T-cell (primary cell): ENCODE results near the gene AKT2. TPM values are rescaled to one million over a fixed set of nuclear protein-coding genes. Genes with fewer than 3 reads are reported as not detected.

Source experiments
- ATAC-seq, 4 experiments: fragments of 200-7000 bp in 3 of 4; fragments of 150-1000 bp in 1 of 4; cut with Tn5 transposase; replicated peaks in 1 of 4; 1 replicate in 3 of 4; 2 replicates in 1 of 4; pipeline ENCODE4 v1.10.0; 2021; ENCODE audit warnings: moderate library complexity in 3 of 4, mild to moderate bottlenecking in 2 of 4, moderate number of reproducible peaks in 1 of 4
- CTCF ChIA-PET, 2 donors: fragments of 300-600 bp; sonication (Branson Sonifier 250); formaldehyde crosslinking; loops; one replicate each; lab custom pipeline; 2022; ENCODE audit warnings: antibody characterized with exemption in 2 of 2; lab: Charles Lee
- POLR2A ChIA-PET, 2 donors: fragments of 300-600 bp; sonication (Branson Sonifier 250); formaldehyde crosslinking; loops; one replicate each; lab custom pipeline; 2022; ENCODE audit warnings: antibody characterized with exemption in 2 of 2; lab: Charles Lee
- DNase-seq, 35 experiments: peaks; one replicate each; pipeline versions ENCODE4 v3.0.0 to v3.0.0-alpha.2; 2013 to 2023
- H3K27ac ChIP-seq: one replicate; pipeline ENCODE4 v1.5.1; 2013; ENCODE audit warnings: low read length
- H3K27me3 ChIP-seq, 2 experiments: replicated peaks in 1 of 2; 1 replicate in 1 of 2; 2 replicates in 1 of 2; pipeline versions ENCODE4 v1.6.1 to v1.7.0; 2013; ENCODE audit warnings: low read length in 1 of 2, mixed read lengths in 1 of 2; ENCODE audit not compliant: control insufficient read depth in 2 of 2, insufficient read depth in 2 of 2; ENCODE audit errors: extremely low read depth in 1 of 2
- H3K36me3 ChIP-seq, 2 donors: 1 replicate in 1 of 2; 2 replicates in 1 of 2; pipeline versions ENCODE4 v1.6.1 to v1.7.0; 2013; ENCODE audit warnings: low read length in 1 of 2; ENCODE audit not compliant: control insufficient read depth in 2 of 2, insufficient read depth in 1 of 2; ENCODE audit errors: extremely low read depth in 1 of 2
- H3K4me1 ChIP-seq, 2 experiments: 1 replicate in 1 of 2; 2 replicates in 1 of 2; pipeline versions ENCODE4 v1.6.1 to v1.7.0; 2013; ENCODE audit warnings: low read length in 2 of 2, mixed read lengths in 1 of 2; ENCODE audit not compliant: insufficient read depth in 2 of 2, control insufficient read depth in 1 of 2; ENCODE audit errors: extremely low read depth in 1 of 2
- H3K4me3 ChIP-seq, 2 donors: 1 replicate in 1 of 2; 2 replicates in 1 of 2; pipeline versions ENCODE4 v1.5.1 to v1.7.0; 2013; ENCODE audit warnings: mild to moderate bottlenecking in 2 of 2, low read length in 1 of 2, moderate library complexity in 1 of 2; ENCODE audit not compliant: control insufficient read depth in 1 of 2; ENCODE audit errors: extremely low read depth in 1 of 2
- H3K9me3 ChIP-seq: 2 replicates; pipeline ENCODE4 v1.7.0; 2013
- H3K27ac Mint-ChIP-seq, 2 donors: one replicate each; pipeline ENCODE4 v1.8.0; 2020 to 2021; ENCODE audit warnings: mild to moderate bottlenecking in 2 of 2, mixed read lengths in 2 of 2
- H3K27me3 Mint-ChIP-seq, 2 donors: one replicate each; pipeline ENCODE4 v1.8.0; 2021 to 2022; ENCODE audit warnings: mixed read lengths in 2 of 2
- H3K36me3 Mint-ChIP-seq: one replicate; pipeline ENCODE4 v1.8.0; 2021; ENCODE audit warnings: mixed read lengths
- H3K4me1 Mint-ChIP-seq, 3 donors: one replicate each; pipeline ENCODE4 v1.8.0; 2020 to 2022; ENCODE audit warnings: mixed read lengths in 3 of 3, mild to moderate bottlenecking in 1 of 3
- H3K4me3 Mint-ChIP-seq, 3 donors: one replicate each; pipeline ENCODE4 v1.8.0; 2020 to 2022; ENCODE audit warnings: mild to moderate bottlenecking in 3 of 3, mixed read lengths in 3 of 3, moderate library complexity in 3 of 3
- H3K9me3 Mint-ChIP-seq, 3 donors: one replicate each; pipeline ENCODE4 v1.8.0; 2020 to 2022; ENCODE audit warnings: mixed read lengths in 3 of 3
- WGBS: methylation state at CpG from one replicate; pipeline ENCODE4 v1.1.5; 2013; ENCODE audit warnings: missing lambda C conversion rate; ENCODE audit not compliant: insufficient coverage; 5-methylcytosine and 5-hydroxymethylcytosine counted together
- total RNA-seq, 35 experiments: library from RNA in 6 of 35; stranded (reverse) in 6 of 35; fragments of 120-200 nt in 1 of 35; gene quantifications; one replicate each; pipeline versions ENCODE4 v1.2.1 to v1.2.4 and lab custom pipeline; 2013 to 2026

AKT2 gene
- total RNA-seq, 5 donors from 2014 or later (not counting 1 experiment from before 2014, with no cell fraction given): 169 to 218 (median 172) TPM

DNA sequence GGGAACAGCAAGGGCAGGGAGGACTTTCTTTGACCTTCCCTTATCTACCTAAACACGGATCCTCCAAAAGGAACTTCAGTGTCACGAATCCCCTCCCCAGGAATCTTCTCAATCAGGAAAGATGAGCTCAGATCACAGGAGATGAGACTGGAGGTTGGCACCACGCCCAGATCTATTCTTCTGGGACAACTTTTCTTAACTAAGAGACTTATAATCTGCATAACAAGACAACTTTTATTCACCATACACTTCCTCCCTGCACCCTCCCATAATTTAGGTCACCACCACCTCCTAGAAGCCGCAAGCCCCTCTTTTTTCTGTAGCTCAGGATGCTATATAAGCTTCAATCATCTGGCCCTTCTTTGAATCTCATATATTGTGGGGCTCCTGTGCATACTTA, 19.2 kb upstream of the AKT2 start:
- H3K36me3 ChIP-seq: no peaks in the 10 kb centered on the region
- no peaks in the 10 kb centered on the region for H3K9me3 Mint-ChIP-seq
- H3K4me1 ChIP-seq: no peaks in the 10 kb centered on the region
- CTCF ChIA-PET: interaction anchor here (0.5 to 1.7 kb wide), 3 partner anchors 140 to 331 kb away, joined by 3 to 17 read pairs (median 5); partner anchors contain the start of gene SERTAD3 (in 1 of the 2)
- peaks cover 0 to 3% (median 3%) of the 10 kb centered on the region in 3 donors for H3K4me1 Mint-ChIP-seq
- H3K27me3 Mint-ChIP-seq: no peaks in the 10 kb centered on the region
- H3K27ac ChIP-seq: no peak overlapping the region
- H3K27ac Mint-ChIP-seq: no peak overlapping the region
- H3K4me3 ChIP-seq: no peak overlapping the region
- H3K36me3 Mint-ChIP-seq: no peaks in the 10 kb centered on the region
- no peaks in the 10 kb centered on the region for H3K27me3 ChIP-seq
- DNase-seq (no peak), ATAC-seq (no peak)
- WGBS: 75% methylated on average over 2 of the region's 4 CpGs
- H3K4me3 Mint-ChIP-seq: no peak overlapping the region
- POLR2A ChIA-PET: no interaction called here
- no peaks in the 10 kb centered on the region for H3K9me3 ChIP-seq

DNA sequence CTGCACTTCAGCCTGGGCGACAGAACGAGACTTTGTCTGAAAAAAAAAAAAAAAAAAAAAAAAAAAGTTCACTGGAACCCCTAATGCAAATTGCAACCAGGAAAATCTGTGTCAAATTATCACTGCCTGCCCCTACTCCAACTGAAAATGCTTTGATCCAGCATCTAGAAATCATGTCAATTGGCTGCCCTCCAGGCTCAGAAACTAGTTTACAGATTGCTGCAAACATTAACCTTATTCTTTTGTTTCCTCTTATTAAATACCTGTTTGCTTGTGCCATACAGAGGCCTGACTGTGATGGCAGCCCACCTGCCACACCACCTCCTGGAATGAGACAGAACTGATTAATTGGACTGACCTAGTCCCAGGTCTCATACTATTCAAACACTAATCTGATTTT, 18.6 kb upstream of the AKT2 start:
- no peaks in the 10 kb centered on the region for H3K36me3 Mint-ChIP-seq
- DNase-seq (no peak), ATAC-seq (no peak)
- Histone ChIP-seq H3K27me3 (no peaks in the 10 kb centered on the region), H3K36me3 (no peaks in the 10 kb centered on the region), H3K4me3 (no peak overlapping the region), H3K27ac (no peak overlapping the region), H3K4me1 (no peaks in the 10 kb centered on the region), H3K9me3 (no peaks in the 10 kb centered on the region)
- no peaks in the 10 kb centered on the region for H3K27me3 Mint-ChIP-seq
- no peaks in the 10 kb centered on the region for H3K9me3 Mint-ChIP-seq
- H3K27ac Mint-ChIP-seq: no peak overlapping the region
- POLR2A ChIA-PET: no interaction called here
- peaks cover 0 to 3% (median 3%) of the 10 kb centered on the region in 3 donors for H3K4me1 Mint-ChIP-seq
- no peak overlapping the region for H3K4me3 Mint-ChIP-seq
- CTCF ChIA-PET: interaction anchor here in 1 of 2 donors (0.5 kb wide), 1 partner anchor 240 kb away, joined by 5 read pairs; no protein-coding TSS in a partner anchor
- WGBS: 92% methylated on average over 2 of the region's 2 CpGs

DNA sequence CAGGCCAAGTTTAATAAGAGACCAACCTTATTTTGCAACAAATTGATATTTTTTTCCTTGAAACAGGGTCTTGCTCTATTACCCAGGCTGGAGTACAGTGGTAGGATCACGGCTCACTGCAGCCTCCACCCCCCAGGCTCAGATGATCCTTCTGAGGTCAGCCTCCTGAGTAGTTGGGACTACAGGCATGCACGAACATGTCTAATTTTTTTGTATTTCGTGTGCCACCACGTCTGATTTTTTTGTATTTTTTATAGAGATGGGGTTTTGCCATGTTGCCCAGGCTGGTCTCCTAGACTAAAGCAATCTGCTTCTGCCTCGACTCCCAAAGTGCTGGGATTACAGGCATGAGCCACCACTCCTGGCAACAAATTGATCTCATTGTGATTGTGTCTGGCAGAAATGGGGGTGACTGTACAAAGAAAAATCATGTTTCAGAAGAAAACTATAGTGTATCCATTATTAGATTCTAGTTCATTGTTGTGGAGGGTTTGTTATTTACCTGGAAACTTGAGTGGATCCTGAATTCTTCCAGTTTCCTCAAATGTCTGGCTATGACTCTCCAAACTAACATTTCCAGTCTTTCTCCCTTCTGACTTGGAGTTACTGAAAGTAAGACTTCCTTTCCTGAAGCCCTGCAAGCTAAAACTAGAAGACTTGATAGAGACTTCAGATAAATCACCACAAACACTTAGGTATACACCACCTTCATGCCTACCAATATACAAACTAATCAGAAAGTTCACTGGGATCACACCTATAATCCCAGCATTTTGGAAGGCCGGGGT, 17.3 kb upstream of the AKT2 start:
- ATAC-seq: no peak
- 82% methylated on average over 2 of the region's 6 CpGs for WGBS
- Mint-ChIP-seq H3K9me3 (no peaks in the 10 kb centered on the region), H3K27ac (no peak overlapping the region), H3K36me3 (no peaks in the 10 kb centered on the region), H3K4me3 (no peak overlapping the region), H3K27me3 (no peaks in the 10 kb centered on the region), H3K4me1 (peaks cover 0 to 3% (median 3%) of the 10 kb centered on the region in 3 donors)
- no peak for DNase-seq
- no peaks in the 10 kb centered on the region for H3K36me3 ChIP-seq
- no peak overlapping the region for H3K4me3 ChIP-seq
- ChIA-PET POLR2A (no interaction called here), CTCF (no interaction called here)
- no peak overlapping the region for H3K27ac ChIP-seq
- H3K27me3 ChIP-seq: no peaks in the 10 kb centered on the region
- H3K9me3 ChIP-seq: no peaks in the 10 kb centered on the region
- no peaks in the 10 kb centered on the region for H3K4me1 ChIP-seq

DNA sequence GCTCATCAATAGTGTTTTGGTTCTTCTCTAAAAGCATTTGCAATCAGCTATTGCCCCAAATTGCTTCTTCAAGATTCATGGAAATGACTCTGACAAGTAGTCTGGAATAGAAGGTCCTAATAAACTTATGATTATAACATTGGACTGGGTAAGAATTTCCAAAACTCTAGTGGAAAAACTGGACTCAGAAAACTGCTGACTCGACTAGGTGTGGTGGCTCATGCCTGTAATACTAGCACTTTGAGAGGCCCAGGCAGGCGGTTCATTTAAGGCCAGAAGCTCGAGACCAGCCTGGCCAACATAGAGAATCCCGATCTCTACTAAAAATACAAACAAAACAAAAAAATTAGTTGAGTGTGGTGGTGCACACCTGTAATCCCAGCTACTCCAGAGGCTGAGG, 15.5 kb upstream of the AKT2 start:
- no CpG with 5 or more reads among the region's 4 CpGs for WGBS
- Histone ChIP-seq H3K4me3 (no peak overlapping the region), H3K9me3 (no peaks in the 10 kb centered on the region), H3K27ac (no peak overlapping the region), H3K36me3 (no peaks in the 10 kb centered on the region), H3K4me1 (no peaks in the 10 kb centered on the region), H3K27me3 (no peaks in the 10 kb centered on the region)
- H3K9me3 Mint-ChIP-seq: no peaks in the 10 kb centered on the region
- H3K4me1 Mint-ChIP-seq: peaks cover 0 to 3% (median 3%) of the 10 kb centered on the region in 3 donors
- no peaks in the 10 kb centered on the region for H3K27me3 Mint-ChIP-seq
- no peak overlapping the region for H3K4me3 Mint-ChIP-seq
- H3K27ac Mint-ChIP-seq: no peak overlapping the region
- CTCF ChIA-PET: interaction anchor here in 1 of 2 donors (0.5 kb wide), 1 partner anchor 42 kb away, joined by 3 read pairs; no protein-coding TSS in a partner anchor
- DNase-seq: no peak
- no peak for ATAC-seq
- POLR2A ChIA-PET: no interaction called here
- no peaks in the 10 kb centered on the region for H3K36me3 Mint-ChIP-seq

DNA sequence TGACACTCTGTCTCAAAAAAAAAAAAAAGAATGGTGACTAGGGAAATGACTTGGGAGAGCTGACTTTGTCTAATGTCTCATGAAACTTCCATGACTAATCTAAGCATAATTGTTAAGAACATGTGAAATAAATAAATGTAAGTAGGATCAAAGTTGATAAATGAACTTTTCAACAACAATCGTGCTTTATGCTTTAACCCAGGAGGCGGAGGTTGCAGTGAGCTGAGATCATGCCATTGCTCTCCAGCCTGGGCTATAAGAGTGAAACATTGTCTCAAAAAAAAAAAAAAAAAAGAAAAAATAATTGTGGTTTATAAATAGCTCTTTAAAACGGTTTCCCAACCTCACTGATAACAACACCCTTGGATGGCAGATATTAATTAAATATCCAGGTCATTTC, 12.9 kb upstream of the AKT2 start:
- 100% methylated on average over 1 of the region's 3 CpGs for WGBS
- H3K4me1 Mint-ChIP-seq: no peaks in the 10 kb centered on the region
- no peak overlapping the region for H3K4me3 Mint-ChIP-seq
- no peaks in the 10 kb centered on the region for H3K4me1 ChIP-seq
- ATAC-seq (no peak), DNase-seq (no peak)
- no peak overlapping the region for H3K27ac Mint-ChIP-seq
- ChIA-PET CTCF (interaction anchor here (0.6 kb wide), 2 partner anchors 318 to 593 kb away, joined by 3 to 4 read pairs; no protein-coding TSS in a partner anchor), POLR2A (interaction anchor here in 1 of 2 donors (0.5 kb wide), 1 partner anchor 194 kb away, joined by 3 read pairs; no protein-coding TSS in a partner anchor)
- H3K4me3 ChIP-seq: no peak overlapping the region
- H3K9me3 ChIP-seq: no peaks in the 10 kb centered on the region
- no peaks in the 10 kb centered on the region for H3K27me3 ChIP-seq
- H3K27me3 Mint-ChIP-seq: no peaks in the 10 kb centered on the region
- H3K36me3 ChIP-seq: no peaks in the 10 kb centered on the region
- no peaks in the 10 kb centered on the region for H3K36me3 Mint-ChIP-seq
- no peak overlapping the region for H3K27ac ChIP-seq
- no peaks in the 10 kb centered on the region for H3K9me3 Mint-ChIP-seq

DNA sequence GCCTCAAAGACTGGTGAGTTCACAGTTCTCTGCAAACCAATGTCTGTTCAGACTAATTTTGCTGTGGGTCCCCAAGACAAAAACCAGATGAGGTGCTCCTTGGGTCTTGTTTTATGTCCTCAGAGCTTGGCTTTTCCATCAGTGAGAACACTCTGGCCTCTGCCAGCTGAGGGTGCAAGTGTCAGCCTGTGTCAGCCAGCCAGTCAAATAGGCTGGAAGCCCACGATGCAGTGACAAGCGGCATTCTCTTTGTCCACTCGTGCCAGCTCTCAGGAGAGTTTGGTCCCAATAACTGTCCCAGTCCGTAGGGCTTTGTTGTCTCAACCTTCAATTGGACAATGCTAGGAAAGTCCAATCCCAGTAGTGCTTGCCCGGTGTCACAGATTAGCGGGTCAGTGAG, 9.4 kb upstream of the AKT2 start:
- H3K36me3 Mint-ChIP-seq: no peaks in the 10 kb centered on the region
- H3K27me3 ChIP-seq: no peaks in the 10 kb centered on the region
- no peaks in the 10 kb centered on the region for H3K4me1 ChIP-seq
- ATAC-seq (no peak), DNase-seq (no peak)
- no peaks in the 10 kb centered on the region for H3K27me3 Mint-ChIP-seq
- H3K36me3 ChIP-seq: no peaks in the 10 kb centered on the region
- POLR2A ChIA-PET: no interaction called here
- WGBS: 89% methylated on average over 4 of the region's 6 CpGs
- no peaks in the 10 kb centered on the region for H3K9me3 Mint-ChIP-seq
- no peak overlapping the region for H3K27ac Mint-ChIP-seq
- H3K4me3 ChIP-seq: no peak overlapping the region
- H3K9me3 ChIP-seq: no peaks in the 10 kb centered on the region
- H3K27ac ChIP-seq: no peak overlapping the region
- H3K4me1 Mint-ChIP-seq: no peaks in the 10 kb centered on the region
- CTCF ChIA-PET: interaction anchor here in 1 of 2 donors (1.2 kb wide), 1 partner anchor 11 kb away, joined by 3 read pairs; no protein-coding TSS in a partner anchor
- no peak overlapping the region for H3K4me3 Mint-ChIP-seq
